IPS DF 19.7 (cell line): ENCODE measurements around the gene NALCN.

Source experiments
- DNase-seq: peaks from one replicate; pipeline ENCODE4 v3.0.0-alpha.2; 2013; ENCODE audit warnings: low read depth, low spot score

The NALCN gene

DNA sequence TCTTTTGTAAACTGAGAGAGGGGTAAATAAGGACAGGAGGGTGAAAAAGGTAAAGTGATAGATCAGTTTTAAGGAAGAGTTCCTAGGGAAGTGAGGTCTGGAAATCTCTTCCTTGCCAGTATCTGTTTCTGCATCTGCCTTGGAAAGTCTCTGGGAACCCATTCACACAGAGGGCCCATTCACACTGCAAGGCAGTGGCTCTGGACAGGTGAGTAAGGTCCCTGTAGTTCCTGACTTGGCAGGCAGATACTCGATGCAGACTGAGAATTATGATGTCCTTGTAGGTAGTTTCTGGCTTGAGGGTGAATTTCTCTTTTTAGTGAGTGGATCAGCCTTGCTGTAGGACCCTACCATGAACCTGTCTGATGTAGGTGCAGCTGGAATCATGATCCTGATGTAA, 293.3 kb downstream of the NALCN start:
- DNase-seq: no peak

DNA sequence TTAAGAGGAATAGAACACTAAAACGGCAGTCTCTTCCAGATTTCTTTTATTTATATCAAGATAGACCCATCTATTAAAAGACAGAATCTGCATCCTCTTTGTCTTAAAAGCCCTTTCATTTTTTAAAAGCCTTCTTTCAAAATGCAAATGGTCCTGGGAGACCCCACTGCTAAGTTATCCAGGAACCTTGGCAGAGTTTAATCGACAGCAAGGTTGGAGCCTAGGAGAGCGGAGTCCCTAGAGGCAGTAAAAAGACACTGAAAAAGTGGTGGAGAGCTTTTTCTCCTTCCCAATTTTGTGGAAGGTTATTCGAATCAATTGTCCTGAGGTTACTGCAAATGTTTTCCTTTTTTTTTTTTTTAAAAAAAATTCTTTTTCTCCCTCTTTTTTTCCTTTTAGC, 294.7 kb downstream of the NALCN start:
- DNase-seq: no peak

DNA sequence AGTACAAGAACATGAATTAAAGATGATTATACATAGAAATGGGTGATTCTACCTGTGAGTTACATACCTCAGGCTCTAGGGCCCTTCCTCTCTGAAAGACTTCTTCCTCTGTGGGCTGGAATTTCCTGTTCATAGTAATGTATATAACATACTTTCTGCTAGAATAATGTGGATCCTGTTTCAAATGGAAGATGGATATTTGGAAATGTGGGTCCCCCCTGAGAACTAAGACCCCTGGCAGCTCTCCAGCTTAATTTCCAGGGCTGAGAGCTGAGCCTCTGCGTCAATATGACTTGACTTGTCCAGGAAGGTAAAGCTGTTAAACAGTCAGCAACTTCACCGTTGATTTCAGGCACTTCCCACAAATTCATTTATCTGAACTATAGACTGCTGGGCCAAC, 296.3 kb downstream of the NALCN start:
- DNase-seq: no peak

GRCh38 chr13:101116826-101117225, 299.5 kb downstream of the NALCN start:
- peak; percentile 35 for DNase-seq

DNA sequence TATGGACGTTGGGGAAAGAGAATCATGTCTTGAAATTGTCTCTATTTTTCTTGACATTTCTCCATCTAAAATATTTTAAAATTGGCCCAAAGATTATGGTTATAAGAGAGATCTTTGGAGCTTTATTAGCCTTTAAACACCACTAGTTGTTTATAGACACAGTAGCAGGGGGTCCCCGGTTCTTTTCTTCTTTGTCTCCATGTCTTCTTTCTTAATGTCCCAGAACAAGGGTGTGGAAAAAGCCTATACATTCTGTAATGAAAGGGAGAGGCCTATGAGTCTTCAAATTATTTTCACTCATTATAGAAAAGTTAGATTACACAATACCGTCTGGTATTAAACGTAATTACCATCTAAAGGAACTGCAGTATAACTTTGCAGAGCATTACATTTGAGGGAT, 300.0 kb downstream of the NALCN start:
- DNase-seq: no peak

GRCh38 chr13:101115762-101116171, 300.5 kb downstream of the NALCN start:
- peak; percentile 76 for DNase-seq

GRCh38 chr13:101111894-101112293, 304.4 kb downstream of the NALCN start:
- DNase-seq: no peak

- no peak for DNase-seq
Observed at GRCh38 chr13:101109005-101109404, 307.3 kb downstream of the NALCN start.

- no peak for DNase-seq
Observed at GRCh38 chr13:101098873-101099272, 317.4 kb downstream of the NALCN start.

- DNase-seq: no peak
Observed at GRCh38 chr13:101092985-101093384, 323.3 kb downstream of the NALCN start.

DNA sequence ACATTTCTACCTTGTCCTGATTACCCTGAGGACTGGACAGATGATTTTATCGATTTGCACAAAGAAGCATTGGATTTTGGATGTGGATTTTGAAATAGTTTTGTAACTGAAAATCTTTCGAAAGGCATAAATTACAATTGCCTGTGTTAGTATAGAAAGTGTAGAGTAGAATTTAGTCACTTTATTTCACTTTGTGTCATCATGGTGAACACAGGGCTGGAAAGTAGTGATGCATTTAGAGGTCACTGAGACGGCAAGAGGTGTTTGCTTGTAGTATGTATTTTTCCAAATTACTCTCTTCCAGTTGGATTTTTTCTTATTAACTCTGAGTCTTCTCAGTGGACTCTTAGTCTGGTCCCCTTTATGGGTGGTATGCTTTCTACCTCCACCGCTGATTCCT, 326.0 kb downstream of the NALCN start:
- DNase-seq: no peak

- DNase-seq: no peak
Observed at GRCh38 chr13:101085551-101085950, 330.8 kb downstream of the NALCN start.

- DNase-seq: no peak
Observed at GRCh38 chr13:101082441-101082840, 333.9 kb downstream of the NALCN start.

DNA sequence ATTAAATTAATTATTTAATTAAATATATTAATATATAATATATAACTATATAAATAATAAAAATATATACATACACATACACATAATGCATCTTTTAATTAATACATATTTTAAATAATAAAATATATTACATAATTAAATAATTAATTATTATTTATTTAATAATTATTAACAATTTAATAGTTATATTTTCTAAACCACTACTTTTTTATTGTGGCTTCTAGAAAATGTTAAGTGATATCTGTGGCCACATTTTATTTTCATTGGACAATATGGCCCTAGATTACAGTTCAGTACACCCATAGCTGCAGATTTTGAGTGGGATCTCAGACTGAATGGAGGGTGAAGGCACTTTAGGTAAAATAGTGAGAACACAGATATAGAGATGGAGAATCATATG, 335.7 kb downstream of the NALCN start:
- DNase-seq: no peak

GRCh38 chr13:101065329-101065728, 351.0 kb downstream of the NALCN start:
- DNase-seq: no peak

DNA sequence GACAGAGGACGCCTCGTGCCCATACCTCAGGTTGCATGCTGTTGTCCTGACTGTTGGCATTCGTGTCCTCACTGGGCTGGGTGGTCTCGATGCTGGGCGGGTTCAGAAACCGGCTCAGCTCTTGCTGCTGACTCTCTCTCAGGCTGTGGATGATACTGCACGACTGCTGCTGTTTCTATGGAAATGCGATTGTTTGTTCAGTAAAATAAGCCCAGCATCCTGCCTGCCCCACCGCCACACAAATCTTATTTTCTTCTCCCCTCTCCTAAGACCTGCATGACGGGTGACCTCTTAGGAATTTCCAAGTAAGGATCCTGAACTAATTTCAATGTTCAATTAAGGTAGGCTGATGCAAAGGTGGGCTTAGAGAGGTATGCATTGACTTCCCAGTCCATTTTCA, 356.5 kb downstream of the NALCN start:
- DNase-seq: no peak

- DNase-seq: no peak
Observed at GRCh38 chr13:101058841-101059240, 357.5 kb downstream of the NALCN start.

DNA sequence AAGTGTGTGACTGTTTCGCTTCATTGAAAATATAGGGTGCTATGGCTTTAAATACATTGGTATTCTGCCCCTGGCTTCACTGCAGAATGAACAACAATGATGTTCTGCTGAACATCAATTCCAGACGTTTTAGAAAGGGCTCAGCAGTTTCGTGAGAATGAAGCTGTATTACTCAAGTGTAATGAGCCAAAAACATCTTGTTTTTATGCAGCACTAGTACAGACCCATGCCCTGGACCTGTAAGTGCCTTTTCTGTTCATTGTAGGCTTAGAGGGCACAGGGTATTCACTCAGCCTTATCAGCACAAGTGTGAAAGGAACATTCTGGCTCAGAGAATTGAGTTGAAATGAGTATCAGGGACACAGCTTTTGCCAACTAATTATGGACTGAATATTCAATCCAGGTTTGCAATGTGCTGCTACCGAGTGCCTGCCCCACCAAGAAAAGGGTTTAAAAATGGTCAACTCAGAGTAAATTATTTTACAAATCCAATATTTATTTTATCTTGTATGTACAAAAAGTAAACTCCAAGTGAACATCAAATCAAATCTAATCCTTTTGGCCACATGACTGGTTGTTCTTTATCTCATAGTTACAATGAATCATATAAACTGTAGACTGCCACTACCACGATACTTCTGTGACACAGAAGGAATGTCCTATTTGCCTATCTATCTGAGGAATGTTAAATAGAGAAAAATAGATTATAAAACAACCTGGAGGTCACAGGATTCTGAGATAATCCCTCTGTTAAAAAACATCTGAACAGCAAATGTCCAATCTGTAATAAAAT, 362.8 kb downstream of the NALCN start:
- no peak for DNase-seq

GRCh38 chr13:101049166-101049850, 367.0 kb downstream of the NALCN start:
- no peak for DNase-seq

- no peak for DNase-seq
Observed at GRCh38 chr13:101036546-101036945, 379.8 kb downstream of the NALCN start.

DNA sequence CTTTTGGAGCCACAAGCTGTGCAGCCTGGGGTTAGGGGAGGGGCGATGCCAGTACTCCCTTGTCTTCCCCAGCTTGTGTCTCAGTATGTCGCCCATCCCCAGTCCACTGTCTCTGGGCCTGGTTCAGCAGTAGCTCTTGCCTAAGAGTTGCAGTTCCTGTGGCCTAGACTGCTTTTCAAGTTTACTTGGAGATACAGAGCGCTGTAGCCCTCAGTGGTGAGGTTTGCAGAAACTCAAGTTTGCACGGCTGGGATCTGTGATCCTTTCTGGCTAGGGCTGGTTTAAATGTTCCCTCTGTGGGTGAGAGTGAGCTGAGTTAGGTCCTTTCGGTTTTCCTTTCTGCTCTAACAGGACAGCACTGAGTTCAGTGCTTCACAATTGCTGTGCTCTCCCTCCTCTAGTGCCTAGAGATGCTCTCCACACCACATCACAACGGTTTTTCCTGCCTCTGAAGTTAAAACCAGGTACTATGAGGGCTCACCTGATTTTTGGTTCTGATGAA, 381.1 kb downstream of the NALCN start:
- DNase-seq: no peak

DNA sequence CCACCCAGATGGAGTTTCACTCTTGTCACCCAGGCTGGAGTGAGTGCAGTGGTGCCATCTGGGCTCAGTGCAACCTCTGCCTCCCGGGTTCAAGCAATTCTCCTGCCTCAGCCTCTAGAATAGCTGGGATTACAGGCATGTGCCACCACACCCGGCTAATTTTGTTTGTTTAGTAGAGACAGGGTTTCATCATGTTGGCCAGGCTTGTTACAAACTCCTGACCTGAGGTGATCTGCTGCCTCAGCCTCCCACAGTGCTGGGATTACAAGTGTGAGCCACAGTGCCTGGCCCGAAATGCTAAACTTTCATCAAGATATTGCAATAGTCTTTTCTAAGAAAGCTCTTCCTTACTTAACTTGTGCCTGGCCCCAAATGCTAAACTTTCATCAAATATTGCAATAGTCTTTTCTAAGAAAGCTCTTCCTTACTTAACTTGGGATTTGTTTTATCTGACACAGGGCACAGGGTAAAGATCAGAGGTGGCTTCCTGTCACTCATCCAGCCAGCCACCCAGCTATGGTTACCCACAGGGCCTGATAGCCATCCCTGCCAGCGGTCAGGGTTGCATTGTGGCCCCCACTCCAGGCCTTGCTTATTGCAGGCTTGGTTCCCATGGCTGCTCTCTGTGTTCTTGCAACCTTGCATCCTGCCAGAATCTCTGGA, 389.4 kb downstream of the NALCN start:
- no peak for DNase-seq

GRCh38 chr13:101026328-101026727, 390.0 kb downstream of the NALCN start:
- DNase-seq: no peak
